Caco-2 (cell line): ENCODE measurements around the gene C5orf15. TPM values are rescaled to one million over a fixed set of nuclear protein-coding genes. Genes with fewer than 3 reads are reported as not detected.

Experiments
- BruUV-seq: library from RNA; stranded (reverse); fragments of 400-500 nt; replicated peaks from 2 replicates; lab custom pipeline; 2021; lab: Mats Ljungman, UMichigan
- CTCF ChIA-PET: fragments of 300-600 bp; sonication (Branson Sonifier 250); formaldehyde crosslinking; loops from one replicate; lab custom pipeline; 2022; ENCODE audit warnings: antibody characterized with exemption; lab: Charles Lee
- POLR2A ChIA-PET: fragments of 300-600 bp; sonication (Branson Sonifier 250); formaldehyde crosslinking; loops from one replicate; lab custom pipeline; 2022; ENCODE audit warnings: antibody characterized with exemption; lab: Charles Lee
- DNase-seq, 2 experiments: peaks; one replicate each; pipeline versions ENCODE4 v3.0.0 to v3.0.0-alpha.2; 2020 to 2022
- H3K27me3 ChIP-seq: replicated peaks from 2 replicates; pipeline ENCODE4 v1.6.0; 2011; ENCODE audit warnings: low read length; ENCODE audit not compliant: control insufficient read depth, insufficient read depth
- H3K36me3 ChIP-seq: 2 replicates; pipeline ENCODE4 v1.5.1; 2011; ENCODE audit warnings: low read length; ENCODE audit not compliant: control insufficient read depth, insufficient read depth
- H3K4me1 ChIP-seq: fragments of 250-450 bp; sonication (Bioruptor Pico); 2 replicates; pipeline ENCODE4 v1.5.1; 2020; ENCODE audit warnings: mild to moderate bottlenecking
- H3K4me3 ChIP-seq: 2 replicates; pipeline ENCODE4 v1.5.1; 2011; ENCODE audit warnings: low read depth, mild to moderate bottlenecking, control low read depth, low read length
- H3K9me3 ChIP-seq: fragments of 250-450 bp; sonication (Bioruptor Pico); 2 replicates; pipeline ENCODE4 v1.5.1; 2020; ENCODE audit warnings: mild to moderate bottlenecking, moderate library complexity
- H3K27ac Mint-ChIP-seq: one replicate; pipeline ENCODE4 v1.8.0; 2022; ENCODE audit warnings: mixed read lengths; ENCODE audit not compliant: unreplicated experiment
- H3K27me3 Mint-ChIP-seq: one replicate; pipeline ENCODE4 v1.8.0; 2022; ENCODE audit warnings: mixed read lengths; ENCODE audit not compliant: insufficient read depth, unreplicated experiment
- H3K36me3 Mint-ChIP-seq: one replicate; pipeline ENCODE4 v1.8.0; 2022; ENCODE audit warnings: mild to moderate bottlenecking, mixed read lengths; ENCODE audit not compliant: insufficient read depth, unreplicated experiment
- H3K4me1 Mint-ChIP-seq: one replicate; pipeline ENCODE4 v1.8.0; 2022; ENCODE audit warnings: low read depth, mixed read lengths; ENCODE audit not compliant: unreplicated experiment
- H3K4me3 Mint-ChIP-seq: one replicate; pipeline ENCODE4 v1.8.0; 2022; ENCODE audit warnings: mild to moderate bottlenecking, moderate library complexity, mixed read lengths; ENCODE audit not compliant: unreplicated experiment
- H3K9me3 Mint-ChIP-seq: one replicate; pipeline ENCODE4 v1.8.0; 2022; ENCODE audit warnings: mixed read lengths; ENCODE audit not compliant: unreplicated experiment
- intact Hi-C: fragments of 100-400 bp; cut with micrococcal nuclease; formaldehyde crosslinking; loops from one replicate; pipeline ENCODE4 v1.10.0; 2022; ENCODE audit not compliant: unreplicated experiment
- total RNA-seq: library from RNA; stranded (reverse); gene quantifications from 2 replicates; pipeline ENCODE4 v1.2.3, GENCODE V29; 2022
- TF ChIP-seq, protein P1 (sequence below), 2 experiments: fragments of 200-600 bp in 1 of 2; IDR thresholded peaks; 1 replicate in 1 of 2; 2 replicates in 1 of 2; pipeline versions ENCODE4 v1.5.1 to v1.8.0; 2011 to 2022; ENCODE audit warnings: antibody characterized with exemption in 1 of 2, control low read depth in 1 of 2, inconsistent platforms in 1 of 2, low read depth in 1 of 2, low read length in 1 of 2, mild to moderate bottlenecking in 1 of 2, moderate library complexity in 1 of 2; ENCODE audit not compliant: insufficient read depth in 1 of 2, severe bottlenecking in 1 of 2, unreplicated experiment in 1 of 2

The C5orf15 gene
- total RNA-seq, 1 experiment from 2014 or later, result 35.6 TPM

DNA sequence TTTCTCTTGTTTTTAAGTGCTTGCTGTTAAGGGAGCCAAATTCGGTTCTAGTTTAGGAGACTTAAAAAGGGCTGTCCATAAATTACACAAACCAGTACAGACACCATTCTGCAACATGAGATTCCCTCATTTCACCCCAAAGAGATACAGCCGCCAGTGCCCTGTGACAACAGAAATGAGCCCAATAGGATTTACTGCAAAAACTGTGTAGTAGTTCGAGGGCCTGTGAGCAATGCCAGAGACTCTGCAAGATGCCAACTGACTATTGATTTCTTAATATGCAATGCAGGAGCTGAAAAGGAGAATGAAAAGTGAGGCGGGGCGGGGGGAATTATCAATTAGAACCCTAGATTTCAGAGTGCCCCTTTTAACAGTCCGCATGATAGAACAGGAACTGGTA lies 5.7 kb upstream of the C5orf15 start:
- TF ChIP-seq, protein P1, sequence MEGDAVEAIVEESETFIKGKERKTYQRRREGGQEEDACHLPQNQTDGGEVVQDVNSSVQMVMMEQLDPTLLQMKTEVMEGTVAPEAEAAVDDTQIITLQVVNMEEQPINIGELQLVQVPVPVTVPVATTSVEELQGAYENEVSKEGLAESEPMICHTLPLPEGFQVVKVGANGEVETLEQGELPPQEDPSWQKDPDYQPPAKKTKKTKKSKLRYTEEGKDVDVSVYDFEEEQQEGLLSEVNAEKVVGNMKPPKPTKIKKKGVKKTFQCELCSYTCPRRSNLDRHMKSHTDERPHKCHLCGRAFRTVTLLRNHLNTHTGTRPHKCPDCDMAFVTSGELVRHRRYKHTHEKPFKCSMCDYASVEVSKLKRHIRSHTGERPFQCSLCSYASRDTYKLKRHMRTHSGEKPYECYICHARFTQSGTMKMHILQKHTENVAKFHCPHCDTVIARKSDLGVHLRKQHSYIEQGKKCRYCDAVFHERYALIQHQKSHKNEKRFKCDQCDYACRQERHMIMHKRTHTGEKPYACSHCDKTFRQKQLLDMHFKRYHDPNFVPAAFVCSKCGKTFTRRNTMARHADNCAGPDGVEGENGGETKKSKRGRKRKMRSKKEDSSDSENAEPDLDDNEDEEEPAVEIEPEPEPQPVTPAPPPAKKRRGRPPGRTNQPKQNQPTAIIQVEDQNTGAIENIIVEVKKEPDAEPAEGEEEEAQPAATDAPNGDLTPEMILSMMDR (IDR thresholded peaks at IDR 0.05; ENCODE audit: insufficient read depth in 1 of 2, low read depth in 1 of 2, low read length in 1 of 2, severe bottlenecking in 1 of 2, unreplicated experiment in 1 of 2), result no peak
- H3K9me3 Mint-ChIP-seq, result no peaks in the 10 kb centered on the region
- H3K36me3 ChIP-seq, result peaks cover 3% of the 10 kb centered on the region

DNA sequence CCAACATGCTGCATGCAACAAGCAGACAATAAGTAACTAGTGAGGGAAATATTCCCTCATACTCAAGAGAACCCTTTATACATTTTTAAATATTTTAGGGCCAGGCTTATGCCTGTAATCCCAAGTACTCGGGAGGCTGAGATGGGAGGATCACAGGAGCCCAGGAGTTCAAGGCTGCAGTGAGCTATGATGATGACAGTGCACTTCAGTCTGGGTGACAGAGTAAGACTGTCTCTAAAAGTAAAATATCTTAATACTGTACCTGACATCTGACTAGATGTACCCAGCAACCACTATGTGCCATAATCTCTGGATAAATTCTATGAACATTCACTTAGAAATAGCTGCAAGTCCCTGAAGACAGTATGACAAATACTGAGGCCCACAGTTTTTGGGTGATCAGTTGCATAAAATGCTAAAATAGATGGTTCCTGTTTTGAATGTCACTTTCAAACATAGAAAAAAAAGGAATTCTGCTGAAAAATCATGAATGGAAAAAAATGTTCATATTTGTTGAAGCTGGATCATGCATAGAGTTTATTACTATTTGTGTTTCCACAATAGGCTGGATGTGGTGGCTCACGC lies 2.0 kb upstream of the C5orf15 start:
- POLR2A ChIA-PET, result interaction anchor here (0.6 to 0.7 kb wide), 2 partner anchors 256 to 554 kb away, joined by 4 read pairs; partner anchors contain the start of gene PPP2CA
- CTCF ChIA-PET, result interaction anchor here (0.6 to 1.8 kb wide), 4 partner anchors 9 to 200 kb away, joined by 3 to 9 read pairs (median 4); partner anchors contain the start of gene TCF7
- no peak for DNase-seq
- no peaks in the 10 kb centered on the region for H3K27me3 Mint-ChIP-seq
- no peaks in the 10 kb centered on the region for H3K27me3 ChIP-seq
- no peaks in the 10 kb centered on the region for H3K9me3 ChIP-seq
- peaks cover 17% of the 10 kb centered on the region for H3K4me1 ChIP-seq
- no peaks in the 10 kb centered on the region for H3K9me3 Mint-ChIP-seq
- no peak overlapping the region for H3K4me3 ChIP-seq
- TF ChIP-seq, protein P1 (IDR thresholded peaks at IDR 0.05; ENCODE audit: insufficient read depth in 1 of 2, low read depth in 1 of 2, low read length in 1 of 2, severe bottlenecking in 1 of 2, unreplicated experiment in 1 of 2), result no peak
- no TSS peak for BruUV-seq
- peaks cover 72% of the 10 kb centered on the region for H3K36me3 Mint-ChIP-seq
- peaks cover 3% of the 10 kb centered on the region for H3K36me3 ChIP-seq
- H3K4me3 Mint-ChIP-seq, result peak overlapping the region; percentile 91
- peaks cover 26% of the 10 kb centered on the region for H3K4me1 Mint-ChIP-seq
- H3K27ac Mint-ChIP-seq, result peak overlapping the region; percentile 97
- intact Hi-C loops, result no loop called here

More for the DNA sequence above, 5.7 kb upstream of the C5orf15 start:
- H3K27me3 ChIP-seq, result no peaks in the 10 kb centered on the region
- Mint-ChIP-seq H3K27ac (no peak overlapping the region), H3K27me3 (no peaks in the 10 kb centered on the region), H3K4me1 (peaks cover 20% of the 10 kb centered on the region), H3K36me3 (peaks cover 95% of the 10 kb centered on the region), H3K4me3 (no peak overlapping the region)
- no TSS peak for BruUV-seq
- intact Hi-C loops, result no loop called here
- H3K4me3 ChIP-seq, result no peak overlapping the region
- no peak for DNase-seq
- no peaks in the 10 kb centered on the region for H3K9me3 ChIP-seq
- CTCF ChIA-PET, result no interaction called here
- POLR2A ChIA-PET, result no interaction called here
- H3K4me1 ChIP-seq, result peaks cover 17% of the 10 kb centered on the region

DNA sequence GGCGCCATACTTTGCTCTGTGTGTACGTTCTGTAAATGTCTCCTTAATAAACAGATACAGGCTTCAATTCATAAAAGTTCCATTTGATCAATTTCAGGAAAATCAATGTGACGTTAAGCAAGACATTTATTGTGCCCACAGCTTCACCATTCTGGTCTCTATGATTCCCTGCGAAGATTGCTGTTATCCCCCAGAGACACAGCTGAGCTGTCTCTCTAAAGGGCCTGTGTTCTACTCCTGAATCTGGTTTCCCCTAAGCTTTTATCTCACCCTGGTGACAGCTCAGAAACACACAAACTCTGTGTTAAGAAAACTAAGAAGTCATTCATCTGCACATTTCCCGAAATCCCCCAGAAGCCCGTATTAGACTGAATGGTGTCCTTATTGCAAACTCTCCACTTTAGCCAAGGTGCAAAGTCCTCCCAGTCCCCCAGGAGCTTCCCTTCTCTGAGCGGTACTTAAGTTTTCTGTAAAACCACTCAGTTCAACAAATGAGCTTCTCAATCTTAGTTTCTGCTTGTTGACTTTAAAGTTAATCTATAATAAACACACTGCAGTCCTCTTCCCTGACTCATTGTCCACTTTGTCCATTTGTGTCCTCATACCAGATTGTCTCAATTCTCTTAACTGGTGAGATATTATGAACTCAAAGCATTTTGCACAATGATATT lies 1.4 kb upstream of the C5orf15 start:
- peaks cover 17% of the 10 kb centered on the region for H3K4me1 ChIP-seq
- peaks cover 66% of the 10 kb centered on the region for H3K36me3 Mint-ChIP-seq
- POLR2A ChIA-PET, result interaction anchor here (0.7 to 1.2 kb wide), 2 partner anchors 32 to 256 kb away, joined by 4 to 5 read pairs; partner anchors contain the start of gene PPP2CA
- H3K27me3 Mint-ChIP-seq, result no peaks in the 10 kb centered on the region
- no peaks in the 10 kb centered on the region for H3K9me3 ChIP-seq
- H3K27ac Mint-ChIP-seq, result peak overlapping the region; percentile 97
- H3K9me3 Mint-ChIP-seq, result no peaks in the 10 kb centered on the region
- H3K4me1 Mint-ChIP-seq, result peaks cover 26% of the 10 kb centered on the region
- intact Hi-C loops, result loop anchor here (2.0 kb wide), 1 partner anchor 35 kb away; the partner anchor contains the start of gene VDAC1
- H3K4me3 ChIP-seq, result no peak overlapping the region
- DNase-seq, result peak; percentile 47 to 61
- H3K4me3 Mint-ChIP-seq, result peak overlapping the region; percentile 91
- CTCF ChIA-PET, result interaction anchor here (0.6 to 1.8 kb wide), 5 partner anchors 10 to 480 kb away, joined by 3 to 9 read pairs (median 4); partner anchors contain the start of gene TCF7
- peaks cover 3% of the 10 kb centered on the region for H3K36me3 ChIP-seq
- BruUV-seq, result no TSS peak
- no peaks in the 10 kb centered on the region for H3K27me3 ChIP-seq
- TF ChIP-seq, protein P1 (IDR thresholded peaks at IDR 0.05; ENCODE audit: insufficient read depth in 1 of 2, low read depth in 1 of 2, low read length in 1 of 2, severe bottlenecking in 1 of 2, unreplicated experiment in 1 of 2), result no peak
